CD4-positive, CD25-positive, alpha-beta regulatory T cell (primary cell): ENCODE data around the gene EPAS1. TPM values are rescaled to one million over a fixed set of nuclear protein-coding genes. Genes with fewer than 3 reads are reported as not detected.

Source experiments
- ATAC-seq, 2 donors: fragments of 150-1000 bp; cut with Tn5 transposase; one replicate each; pipeline ENCODE4 v1.10.0; 2021; ENCODE audit warnings: low read depth in 2 of 2, moderate number of reproducible peaks in 2 of 2, moderate library complexity in 1 of 2
- DNase-seq, 3 donors: peaks; one replicate each; pipeline versions ENCODE4 v3.0.0 to v3.0.0-alpha.2; 2012 to 2022; ENCODE audit warnings: mixed read lengths in 1 of 3
- H3K27ac ChIP-seq: one replicate; pipeline ENCODE4 v1.7.0; 2013; ENCODE audit warnings: mild to moderate bottlenecking, low read length; ENCODE audit not compliant: insufficient read depth, poor library complexity, severe bottlenecking
- H3K27me3 ChIP-seq: one replicate; pipeline ENCODE4 v1.7.0; 2013; ENCODE audit warnings: low read length; ENCODE audit not compliant: control insufficient read depth, insufficient read depth
- H3K36me3 ChIP-seq: one replicate; pipeline ENCODE4 v1.7.0; 2013; ENCODE audit warnings: mild to moderate bottlenecking, low read length, moderate library complexity; ENCODE audit not compliant: control insufficient read depth, insufficient read depth
- H3K4me1 ChIP-seq: 2 replicates; pipeline ENCODE4 v1.7.0; 2013; ENCODE audit warnings: mild to moderate bottlenecking, low read length; ENCODE audit not compliant: insufficient read depth, control insufficient read depth, poor library complexity, severe bottlenecking
- H3K4me3 ChIP-seq: one replicate; pipeline ENCODE4 v1.7.0; 2013; ENCODE audit warnings: low read depth, mild to moderate bottlenecking, low read length, moderate library complexity
- H3K9me3 ChIP-seq, 2 experiments: 1 replicate in 1 of 2; 2 replicates in 1 of 2; pipeline ENCODE4 v1.7.0; 2013; ENCODE audit warnings: low read length in 2 of 2, mild to moderate bottlenecking in 1 of 2, moderate library complexity in 1 of 2; ENCODE audit not compliant: control insufficient read depth in 2 of 2
- H3K27ac Mint-ChIP-seq, 3 donors: one replicate each; pipeline ENCODE4 v1.8.0; 2020 to 2022; ENCODE audit warnings: mild to moderate bottlenecking in 3 of 3, mixed read lengths in 3 of 3, moderate library complexity in 2 of 3
- H3K27me3 Mint-ChIP-seq: one replicate; pipeline ENCODE4 v1.8.0; 2022; ENCODE audit warnings: mild to moderate bottlenecking, mixed read lengths
- H3K36me3 Mint-ChIP-seq: one replicate; pipeline ENCODE4 v1.8.0; 2020; ENCODE audit warnings: mixed read lengths
- H3K4me1 Mint-ChIP-seq, 4 donors: one replicate each; pipeline ENCODE4 v1.8.0; 2020 to 2022; ENCODE audit warnings: mixed read lengths in 4 of 4, mild to moderate bottlenecking in 1 of 4
- H3K4me3 Mint-ChIP-seq, 4 donors: one replicate each; pipeline ENCODE4 v1.8.0; 2020 to 2022; ENCODE audit warnings: mild to moderate bottlenecking in 4 of 4, mixed read lengths in 4 of 4, moderate library complexity in 3 of 4
- H3K9me3 Mint-ChIP-seq, 7 donors: one replicate each; pipeline ENCODE4 v1.8.0; 2020 to 2022; ENCODE audit warnings: mixed read lengths in 7 of 7, mild to moderate bottlenecking in 3 of 7, moderate library complexity in 2 of 7
- polyA plus RNA-seq, 4 donors: library from polyadenylated mRNA; unstranded; fragments of 300-500 nt; fragmentation: Illumina TruSeq; gene quantifications; one replicate each; pipeline ENCODE4 v1.2.3, GENCODE V29; 2021
- total RNA-seq: library from RNA; stranded (reverse); gene quantifications from one replicate; pipeline ENCODE4 v1.2.3, GENCODE V29; 2022

Gene EPAS1
- total and polyA plus RNA-seq, 5 donors from 2014 or later: 0.22 to 4.4 (median 0.31) TPM; not detected in 2

GRCh38 chr2:46334389-46335271, 37.4 kb downstream of the EPAS1 start:
- no peaks in the 10 kb centered on the region for H3K9me3 ChIP-seq
- H3K36me3 ChIP-seq: no peaks in the 10 kb centered on the region
- Mint-ChIP-seq H3K36me3 (no peaks in the 10 kb centered on the region), H3K27me3 (peaks cover 14% of the 10 kb centered on the region), H3K4me3 (no peak overlapping the region), H3K9me3 (no peaks in the 10 kb centered on the region), H3K27ac (no peak overlapping the region), H3K4me1 (peaks cover 0 to 16% (median 3%) of the 10 kb centered on the region in 4 donors)
- ATAC-seq (no peak), DNase-seq (no peak)
- no peak overlapping the region for H3K4me3 ChIP-seq
- H3K4me1 ChIP-seq: no peaks in the 10 kb centered on the region
- H3K27me3 ChIP-seq: no peaks in the 10 kb centered on the region
- H3K27ac ChIP-seq: no peak overlapping the region

GRCh38 chr2:46335391-46336282, 38.4 kb downstream of the EPAS1 start:
- Histone ChIP-seq H3K36me3 (no peaks in the 10 kb centered on the region), H3K9me3 (no peaks in the 10 kb centered on the region), H3K27ac (no peak overlapping the region), H3K4me1 (no peaks in the 10 kb centered on the region), H3K4me3 (no peak overlapping the region), H3K27me3 (no peaks in the 10 kb centered on the region)
- no peak overlapping the region for H3K4me3 Mint-ChIP-seq
- DNase-seq (no peak), ATAC-seq (no peak)
- H3K27ac Mint-ChIP-seq: peak overlapping the region in 1 of 3 donors; percentile 24
- H3K9me3 Mint-ChIP-seq: no peaks in the 10 kb centered on the region
- H3K36me3 Mint-ChIP-seq: no peaks in the 10 kb centered on the region
- peaks cover 14% of the 10 kb centered on the region for H3K27me3 Mint-ChIP-seq
- peaks cover 0 to 16% (median 3%) of the 10 kb centered on the region in 4 donors for H3K4me1 Mint-ChIP-seq

- Mint-ChIP-seq H3K4me3 (no peak overlapping the region), H3K27ac (peak overlapping the region in 1 of 3 donors; percentile 24), H3K27me3 (peaks cover 14% of the 10 kb centered on the region), H3K4me1 (peaks cover 0 to 16% (median 3%) of the 10 kb centered on the region in 4 donors), H3K9me3 (no peaks in the 10 kb centered on the region), H3K36me3 (no peaks in the 10 kb centered on the region)
- Histone ChIP-seq H3K4me1 (no peaks in the 10 kb centered on the region), H3K9me3 (no peaks in the 10 kb centered on the region), H3K27me3 (no peaks in the 10 kb centered on the region), H3K4me3 (no peak overlapping the region), H3K27ac (no peak overlapping the region), H3K36me3 (no peaks in the 10 kb centered on the region)
- ATAC-seq: no peak
- DNase-seq: no peak
These were observed 39.2 kb downstream of the EPAS1 start for GRCh38 chr2:46336283-46336959.

- Mint-ChIP-seq H3K36me3 (no peaks in the 10 kb centered on the region), H3K27ac (no peak overlapping the region), H3K9me3 (no peaks in the 10 kb centered on the region), H3K4me1 (peaks cover 0 to 16% (median 3%) of the 10 kb centered on the region in 4 donors), H3K27me3 (peaks cover 14% of the 10 kb centered on the region), H3K4me3 (no peak overlapping the region)
- H3K4me3 ChIP-seq: no peak overlapping the region
- H3K4me1 ChIP-seq: no peaks in the 10 kb centered on the region
- H3K27me3 ChIP-seq: no peaks in the 10 kb centered on the region
- no peak overlapping the region for H3K27ac ChIP-seq
- DNase-seq (no peak), ATAC-seq (no peak)
- no peaks in the 10 kb centered on the region for H3K36me3 ChIP-seq
- H3K9me3 ChIP-seq: no peaks in the 10 kb centered on the region
These were observed 40.2 kb downstream of the EPAS1 start for GRCh38 chr2:46337208-46337994.

GRCh38 chr2:46338674-46339073, 41.5 kb downstream of the EPAS1 start:
- H3K4me1 ChIP-seq: no peaks in the 10 kb centered on the region
- H3K27me3 ChIP-seq: no peaks in the 10 kb centered on the region
- peaks cover 14% of the 10 kb centered on the region for H3K27me3 Mint-ChIP-seq
- H3K27ac ChIP-seq: no peak overlapping the region
- peaks cover 0 to 16% (median 4%) of the 10 kb centered on the region in 4 donors for H3K4me1 Mint-ChIP-seq
- no peaks in the 10 kb centered on the region for H3K36me3 Mint-ChIP-seq
- H3K36me3 ChIP-seq: no peaks in the 10 kb centered on the region
- H3K9me3 Mint-ChIP-seq: no peaks in the 10 kb centered on the region
- DNase-seq (no peak), ATAC-seq (no peak)
- no peaks in the 10 kb centered on the region for H3K9me3 ChIP-seq
- H3K4me3 Mint-ChIP-seq: no peak overlapping the region
- no peak overlapping the region for H3K4me3 ChIP-seq
- H3K27ac Mint-ChIP-seq: no peak overlapping the region

- H3K27me3 ChIP-seq: no peaks in the 10 kb centered on the region
- H3K9me3 ChIP-seq: no peaks in the 10 kb centered on the region
- H3K4me1 Mint-ChIP-seq: peaks cover 0 to 16% (median 6%) of the 10 kb centered on the region in 4 donors
- H3K36me3 Mint-ChIP-seq: no peaks in the 10 kb centered on the region
- DNase-seq: no peak
- H3K27me3 Mint-ChIP-seq: peaks cover 13% of the 10 kb centered on the region
- no peak overlapping the region for H3K27ac ChIP-seq
- ATAC-seq: no peak
- H3K4me1 ChIP-seq: no peaks in the 10 kb centered on the region
- H3K4me3 ChIP-seq: no peak overlapping the region
- H3K36me3 ChIP-seq: no peaks in the 10 kb centered on the region
- no peaks in the 10 kb centered on the region for H3K9me3 Mint-ChIP-seq
- no peak overlapping the region for H3K27ac Mint-ChIP-seq
- H3K4me3 Mint-ChIP-seq: no peak overlapping the region
These were observed 42.0 kb downstream of the EPAS1 start for GRCh38 chr2:46339200-46339599.
